IMR-90 (cell line): ENCODE measurements around the gene ACTN2.

Experiments
- CHD1 ChIP-seq: IDR thresholded peaks from 2 replicates; pipeline ENCODE4 v1.6.1; 2012; ENCODE audit warnings: low read depth, low read length, improper control_type of control experiment
- FOS ChIP-seq: fragments of 150-350 bp; IDR thresholded peaks from 2 replicates; pipeline ENCODE4 v1.6.1; 2016; ENCODE audit warnings: low read depth, low read length
- MAZ ChIP-seq: IDR thresholded peaks from 2 replicates; pipeline ENCODE4 v1.6.1; 2012; ENCODE audit warnings: low read depth, mild to moderate bottlenecking, low read length, improper control_type of control experiment, moderate library complexity, borderline replicate concordance
- MXI1 ChIP-seq: IDR thresholded peaks from 2 replicates; pipeline ENCODE4 v1.6.1; 2012; ENCODE audit warnings: low read depth, mild to moderate bottlenecking, low read length, moderate library complexity, borderline replicate concordance
- POLR2A ChIP-seq: IDR thresholded peaks from 2 replicates; pipeline ENCODE4 v1.6.1; 2012; ENCODE audit warnings: mild to moderate bottlenecking, low read depth, low read length
- RAD21 ChIP-seq: IDR thresholded peaks from 2 replicates; pipeline ENCODE4 v1.6.1; 2012; ENCODE audit warnings: low read length, improper control_type of control experiment
- RCOR1 ChIP-seq: IDR thresholded peaks from 2 replicates; pipeline ENCODE4 v1.6.1; 2012; ENCODE audit warnings: mild to moderate bottlenecking, low read length, improper control_type of control experiment; ENCODE audit not compliant: insufficient replicate concordance
- RFX5 ChIP-seq: IDR thresholded peaks from 2 replicates; pipeline ENCODE4 v1.8.0; 2012; ENCODE audit warnings: low read depth, mild to moderate bottlenecking, low read length, moderate library complexity
- SMC3 ChIP-seq: fragments of 150-350 bp; IDR thresholded peaks from 2 replicates; pipeline ENCODE4 v1.6.1; 2016; ENCODE audit warnings: low read depth, mild to moderate bottlenecking, antibody characterized with exemption, low read length, moderate library complexity
- TF ChIP-seq, protein P1 (sequence below): conservative IDR thresholded peaks from 2 replicates; pipeline ENCODE4 v1.5.1; 2012; ENCODE audit warnings: mild to moderate bottlenecking, low read depth, low read length, improper control_type of control experiment
- TF ChIP-seq, protein P2 (sequence below): fragments of 150-350 bp; IDR thresholded peaks from 2 replicates; pipeline ENCODE4 v1.6.1; 2017; ENCODE audit warnings: mild to moderate bottlenecking, antibody characterized with exemption, low read length, low read depth

DNA sequence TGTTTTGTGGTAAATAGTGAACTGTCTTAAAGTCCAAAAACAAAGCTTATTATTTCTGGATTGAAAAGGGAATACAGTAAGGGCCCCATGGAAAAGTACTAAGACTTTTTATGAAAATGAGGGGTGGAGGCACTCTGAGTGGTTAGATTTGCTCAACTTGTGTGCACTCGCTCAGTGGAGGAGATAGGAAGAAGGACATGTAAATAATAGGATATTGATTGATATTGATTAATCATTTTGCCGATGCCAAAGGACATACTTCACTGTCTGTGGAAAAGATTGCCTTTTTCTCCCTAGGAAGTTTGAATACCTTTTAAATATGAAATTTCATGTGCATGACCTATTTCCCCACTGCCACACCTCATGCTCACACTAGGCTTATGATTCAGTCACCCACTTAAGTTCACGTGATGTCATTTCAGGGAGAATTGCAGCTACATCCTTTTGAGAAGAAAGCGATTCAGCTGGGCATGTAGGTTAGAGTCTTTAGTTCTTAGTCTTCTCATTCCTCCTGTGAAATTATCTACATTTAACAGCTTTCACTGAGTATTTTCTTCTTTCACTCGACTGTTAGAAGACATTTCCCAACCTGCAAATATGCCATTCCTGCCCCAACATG lies 113.8 kb downstream of the ACTN2 start:
- TF ChIP-seq, protein P1, sequence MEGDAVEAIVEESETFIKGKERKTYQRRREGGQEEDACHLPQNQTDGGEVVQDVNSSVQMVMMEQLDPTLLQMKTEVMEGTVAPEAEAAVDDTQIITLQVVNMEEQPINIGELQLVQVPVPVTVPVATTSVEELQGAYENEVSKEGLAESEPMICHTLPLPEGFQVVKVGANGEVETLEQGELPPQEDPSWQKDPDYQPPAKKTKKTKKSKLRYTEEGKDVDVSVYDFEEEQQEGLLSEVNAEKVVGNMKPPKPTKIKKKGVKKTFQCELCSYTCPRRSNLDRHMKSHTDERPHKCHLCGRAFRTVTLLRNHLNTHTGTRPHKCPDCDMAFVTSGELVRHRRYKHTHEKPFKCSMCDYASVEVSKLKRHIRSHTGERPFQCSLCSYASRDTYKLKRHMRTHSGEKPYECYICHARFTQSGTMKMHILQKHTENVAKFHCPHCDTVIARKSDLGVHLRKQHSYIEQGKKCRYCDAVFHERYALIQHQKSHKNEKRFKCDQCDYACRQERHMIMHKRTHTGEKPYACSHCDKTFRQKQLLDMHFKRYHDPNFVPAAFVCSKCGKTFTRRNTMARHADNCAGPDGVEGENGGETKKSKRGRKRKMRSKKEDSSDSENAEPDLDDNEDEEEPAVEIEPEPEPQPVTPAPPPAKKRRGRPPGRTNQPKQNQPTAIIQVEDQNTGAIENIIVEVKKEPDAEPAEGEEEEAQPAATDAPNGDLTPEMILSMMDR = no peak
- TF ChIP-seq CHD1 (no peak), RCOR1 (no peak), MXI1 (no peak), MAZ (no peak), FOS (no peak), POLR2A (no peak), RFX5 (no peak), RAD21 (no peak), SMC3 (no peak)
- TF ChIP-seq, protein P2, sequence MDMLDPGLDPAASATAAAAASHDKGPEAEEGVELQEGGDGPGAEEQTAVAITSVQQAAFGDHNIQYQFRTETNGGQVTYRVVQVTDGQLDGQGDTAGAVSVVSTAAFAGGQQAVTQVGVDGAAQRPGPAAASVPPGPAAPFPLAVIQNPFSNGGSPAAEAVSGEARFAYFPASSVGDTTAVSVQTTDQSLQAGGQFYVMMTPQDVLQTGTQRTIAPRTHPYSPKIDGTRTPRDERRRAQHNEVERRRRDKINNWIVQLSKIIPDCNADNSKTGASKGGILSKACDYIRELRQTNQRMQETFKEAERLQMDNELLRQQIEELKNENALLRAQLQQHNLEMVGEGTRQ = no peak
